HL-60 (cell line): ENCODE measurements around the gene PORCN.
A peak's percentile ranks its signal among the peaks of the same experiment; 100 is the strongest.

Experiments used
- DNase-seq, 2 experiments: peaks; one replicate each; pipeline ENCODE4 v3.0.0-alpha.2; 2010 to 2020; ENCODE audit warnings: low read depth in 1 of 2, low spot score in 1 of 2
- H3K27ac ChIP-seq: fragments of 250-450 bp; sonication (Bioruptor Pico); replicated peaks from 2 replicates; pipeline ENCODE4 v1.5.1; 2020; ENCODE audit warnings: mild to moderate bottlenecking, moderate library complexity
- H3K27me3 ChIP-seq: fragments of 250-450 bp; sonication (Bioruptor Pico); 2 replicates; pipeline ENCODE4 v1.5.1; 2021; ENCODE audit warnings: mild to moderate bottlenecking, moderate library complexity; ENCODE audit not compliant: insufficient read depth, poor library complexity, severe bottlenecking
- H3K4me3 ChIP-seq: replicated peaks from 2 replicates; pipeline ENCODE4 v1.5.1; 2011; ENCODE audit warnings: mild to moderate bottlenecking, control low read depth, low read length; ENCODE audit not compliant: insufficient read depth
- CTCF ChIP-seq: IDR thresholded peaks from one replicate; pipeline ENCODE4 v1.5.1; 2011; ENCODE audit warnings: low read length, control low read depth, inconsistent platforms; ENCODE audit not compliant: insufficient read depth
- GABPA ChIP-seq: IDR thresholded peaks from 2 replicates; pipeline ENCODE4 v1.6.1; 2012; ENCODE audit warnings: low read depth
- POLR2AphosphoS5 ChIP-seq: IDR thresholded peaks from 2 replicates; pipeline ENCODE4 v1.6.1; 2012; ENCODE audit warnings: low read depth
- REST ChIP-seq: IDR thresholded peaks from 2 replicates; pipeline ENCODE4 v1.6.1; 2012; ENCODE audit warnings: low read depth; ENCODE audit not compliant: insufficient replicate concordance
- SPI1 ChIP-seq: IDR thresholded peaks from 2 replicates; pipeline ENCODE4 v1.6.1; 2012; ENCODE audit warnings: low read depth, mild to moderate bottlenecking, borderline replicate concordance

PORCN gene

GRCh38 chrX:48540028-48540375 lies 31.2 kb downstream of the PORCN start:
- peak overlapping the region; percentile 66 for H3K4me3 ChIP-seq
- DNase-seq = peak in 1 of 2 experiments; percentile 34
- H3K27ac ChIP-seq = peak overlapping the region; percentile 74
- no peaks in the 10 kb centered on the region for H3K27me3 ChIP-seq
- TF ChIP-seq POLR2AphosphoS5 = no peak
- TF ChIP-seq GABPA = no peak
- no peak for TF ChIP-seq CTCF
- TF ChIP-seq SPI1 = no peak
- no peak for TF ChIP-seq REST

- TF ChIP-seq CTCF (no peak), POLR2AphosphoS5 (no peak), REST (no peak), GABPA (no peak), SPI1 (no peak)
- H3K4me3 ChIP-seq = peak overlapping the region; percentile 66
- peak overlapping the region; percentile 74; the same call in 1 of the 2 replicates for H3K27ac ChIP-seq
- no peak for DNase-seq
- H3K27me3 ChIP-seq = no peaks in the 10 kb centered on the region
These were observed 31.7 kb downstream of the PORCN start for GRCh38 chrX:48540480-48540879.

GRCh38 chrX:48541140-48541814 lies 32.5 kb downstream of the PORCN start:
- H3K27me3 ChIP-seq = no peaks in the 10 kb centered on the region
- H3K4me3 ChIP-seq = no peak overlapping the region
- H3K27ac ChIP-seq = no peak overlapping the region
- TF ChIP-seq CTCF = no peak
- TF ChIP-seq REST = no peak
- TF ChIP-seq POLR2AphosphoS5 = no peak
- no peak for TF ChIP-seq GABPA
- TF ChIP-seq SPI1 = no peak
- no peak for DNase-seq
